Measurements from ENCODE around the gene CLDN19.

- no peak for TF ChIP-seq MAX (IDR thresholded peaks at IDR 0.05)
- no peak for TF ChIP-seq CTCF (IDR thresholded peaks at IDR 0.05; ENCODE audit: low read depth, low read length, missing input control)
These were observed 36.1 kb downstream of the CLDN19 start for GRCh38 chr1:42703888-42704464.

All from liver (tissue), 2 donors.